Lower leg skin (tissue), 4 donors: Measurements from ENCODE around the gene MOCS1. TPM values are rescaled to one million over a fixed set of nuclear protein-coding genes. Genes with fewer than 3 reads are reported as not detected.

Experiments
- DNase-seq, 2 donors: peaks; one replicate each; pipeline ENCODE4 v3.0.0-alpha.2; 2019; ENCODE audit warnings: low spot score in 2 of 2
- H3K4me3 ChIP-seq: fragments of 200-600 bp; sonication (generic); 2 replicates; pipeline ENCODE4 v1.5.1; 2017; ENCODE audit warnings: mild to moderate bottlenecking, low read depth; ENCODE audit not compliant: poor library complexity, severe bottlenecking
- CTCF ChIP-seq, 3 donors: fragments of 450-650 bp; IDR thresholded peaks; one replicate each; pipeline ENCODE4 v1.5.1; 2016; ENCODE audit warnings: antibody characterized with exemption in 3 of 3, mild to moderate bottlenecking in 3 of 3, moderate library complexity in 2 of 3
- POLR2A ChIP-seq, 2 donors: fragments of 450-650 bp; IDR thresholded peaks; one replicate each; pipeline ENCODE4 v1.6.1; 2016 to 2017; ENCODE audit warnings: antibody characterized with exemption in 2 of 2, mild to moderate bottlenecking in 1 of 2, moderate library complexity in 1 of 2
- WGBS, 2 donors: methylation state at CpG; one replicate each; pipeline ENCODE4 v1.1.5; 2018; 5-methylcytosine and 5-hydroxymethylcytosine counted together
- intact Hi-C: fragments of 100-400 bp; cut with DNase I; formaldehyde crosslinking; loops from one replicate; pipeline ENCODE4 v1.15.0; 2023; ENCODE audit warnings: low total_unique reads
- total RNA-seq, 4 donors: library from RNA; depleted of rRNA; stranded (reverse); fragments of >200 nt; gene quantifications; one replicate each; pipeline ENCODE4 v1.1.0, GENCODE V29; 2016

Gene MOCS1
- total RNA-seq, 4 donors from 2014 or later = 4.8 to 18.7 (median 10.5) TPM

DNA sequence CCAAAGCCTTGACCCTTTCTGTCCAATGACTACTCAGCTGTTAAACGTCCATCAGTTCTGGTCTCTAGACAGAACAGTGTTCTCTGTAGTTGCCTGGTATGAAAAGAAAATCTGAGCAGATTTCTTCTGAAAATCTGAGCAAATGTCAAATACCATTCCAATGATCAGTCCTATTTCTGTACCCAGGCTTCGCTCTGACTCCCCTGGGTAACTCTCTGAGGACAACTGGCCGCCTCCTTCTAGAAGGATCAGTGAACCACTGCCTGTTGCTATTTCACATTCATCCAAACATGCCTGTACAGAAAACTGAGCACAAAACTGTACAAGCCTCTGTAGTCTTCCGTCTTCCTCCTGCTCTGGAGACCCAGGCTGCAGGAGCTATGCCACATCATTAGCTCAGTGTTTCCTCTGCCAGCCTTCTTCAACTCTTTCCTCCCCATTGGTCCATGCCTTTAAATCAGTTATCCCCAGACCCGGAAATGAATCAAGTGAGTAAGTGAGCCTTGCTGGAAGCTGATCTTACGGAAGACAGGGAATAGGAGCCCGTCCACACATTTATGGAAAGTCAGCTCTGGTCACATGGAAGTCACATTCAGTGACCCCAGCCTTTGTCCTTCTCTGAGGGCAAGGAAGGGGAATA lies 78.8 kb downstream of the MOCS1 start:
- H3K4me3 ChIP-seq = no peak overlapping the region
- TF ChIP-seq CTCF (IDR thresholded peaks at IDR 0.05) (no peak), POLR2A (IDR thresholded peaks at IDR 0.05) (no peak)
- WGBS, 2 donors = 72 to 80% methylated on average over 7 of the region's 7 CpGs
- intact Hi-C loops = no loop called here
- DNase-seq = no peak

Other genes starting within 250 kb of the MOCS1 start
- gene KIF6, start 209.1 kb downstream of the MOCS1 start, total RNA-seq = under 1 TPM in 3 of 4 donors, not detected in 1; 0.10 to 0.61 (median 0.13) TPM
- 10 to 100 TPM in 1 of 4 donors, 1 to 10 TPM in 3; 5.6 to 16.9 (median 8.1) TPM for gene DAAM2, start 142.1 kb downstream of the MOCS1 start, total RNA-seq